ENCODE results near the gene MRPL4. TPM values are rescaled to one million over a fixed set of nuclear protein-coding genes. Genes with fewer than 3 reads are reported as not detected.
"Not testable (repeated sequence)": the region's sequence is repeated elsewhere in the genome, so short reads cannot be mapped to it uniquely, and the experiment has no call there.

The MRPL4 gene
- total RNA-seq, 1 experiment from 2014 or later, result 218 TPM

DNA sequence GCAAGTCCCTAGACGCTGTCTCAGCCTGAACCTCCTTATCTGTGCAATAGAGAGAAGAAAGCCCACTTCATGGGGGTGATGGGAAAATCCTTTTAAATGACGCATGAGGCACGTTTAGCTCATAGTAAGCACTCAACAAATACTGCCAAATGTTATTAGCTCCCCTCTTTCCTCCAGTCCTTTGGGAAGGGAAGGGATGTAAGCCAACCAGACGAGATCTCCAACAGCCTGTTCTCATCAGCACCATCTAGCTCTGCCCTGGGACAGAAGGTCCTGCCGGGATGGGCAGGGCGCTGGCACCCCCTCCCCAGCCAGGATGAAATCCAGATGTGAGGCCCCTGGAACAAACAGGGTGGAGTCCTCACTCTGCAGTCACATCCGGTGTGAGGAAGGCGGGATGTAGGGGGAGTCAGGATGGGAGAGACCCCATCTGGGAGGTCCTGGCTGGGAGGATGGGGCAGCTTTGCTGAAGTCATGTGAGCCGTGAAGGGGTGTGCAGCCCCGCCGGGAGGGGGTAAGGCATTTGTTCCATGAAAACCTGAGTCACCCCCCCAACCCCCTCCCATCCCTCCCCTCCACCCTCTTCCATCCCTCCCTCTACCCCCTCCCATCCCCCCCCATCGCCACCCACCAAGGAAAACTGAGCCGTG, 25.5 kb upstream of the MRPL4 start:
- Histone ChIP-seq H3K4me3 (no peak overlapping the region), H3K9me3 (no peaks in the 10 kb centered on the region), H3K27me3 (no peaks in the 10 kb centered on the region), H3K36me3 (peaks cover 7% of the 10 kb centered on the region)
- no peak for DNase-seq

DNA sequence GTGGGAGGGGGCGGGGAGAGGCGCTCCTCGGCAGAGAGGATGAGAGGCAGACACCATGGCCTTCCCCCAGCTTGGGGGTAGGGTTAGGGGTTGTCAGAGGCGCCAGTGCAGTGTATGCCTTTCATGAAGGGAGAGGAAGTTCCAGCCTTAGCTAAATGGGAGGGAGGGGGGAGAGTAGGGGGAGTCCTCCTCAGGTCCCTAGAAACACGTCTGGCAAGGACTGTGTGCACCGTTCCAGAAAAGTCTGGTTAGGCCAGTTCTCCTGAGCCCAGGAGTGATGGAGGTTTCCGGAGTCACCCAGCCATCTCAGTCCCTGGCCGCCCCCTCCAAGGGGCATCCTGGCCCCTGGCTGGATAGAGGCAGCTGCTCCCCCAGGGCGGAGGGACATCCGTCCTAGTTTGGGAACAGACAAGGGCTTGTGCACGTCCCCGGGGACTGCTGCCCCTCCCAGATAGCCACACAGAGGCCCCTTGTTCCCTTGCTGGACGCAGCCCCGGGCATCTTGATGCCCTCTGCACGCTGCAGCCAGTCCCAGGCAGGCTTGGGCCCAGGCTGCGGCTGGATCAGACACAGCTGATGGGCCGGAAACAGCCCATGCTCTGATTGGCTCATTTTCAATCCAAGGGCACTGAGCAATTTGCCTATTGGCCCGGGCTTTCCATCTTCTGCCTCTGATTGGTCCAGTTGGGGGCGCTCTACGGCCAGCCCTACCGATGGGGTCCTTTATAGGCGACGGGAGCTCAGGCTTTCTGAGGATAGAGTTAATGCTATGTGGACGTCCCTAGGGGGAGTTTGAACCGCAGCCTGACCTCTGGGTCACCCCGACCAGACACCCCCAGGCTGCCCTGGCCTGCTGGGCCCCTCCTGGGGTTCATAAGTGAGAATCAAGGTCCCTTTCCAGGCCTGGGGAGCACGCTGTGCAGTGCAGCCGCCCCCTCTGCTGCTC, 24.7 kb upstream of the MRPL4 start:
- DNase-seq, result no peak
- no peak overlapping the region for H3K4me3 ChIP-seq
- peaks cover 7% of the 10 kb centered on the region for H3K36me3 ChIP-seq
- no peaks in the 10 kb centered on the region for H3K27me3 ChIP-seq
- no peaks in the 10 kb centered on the region for H3K9me3 ChIP-seq

DNA sequence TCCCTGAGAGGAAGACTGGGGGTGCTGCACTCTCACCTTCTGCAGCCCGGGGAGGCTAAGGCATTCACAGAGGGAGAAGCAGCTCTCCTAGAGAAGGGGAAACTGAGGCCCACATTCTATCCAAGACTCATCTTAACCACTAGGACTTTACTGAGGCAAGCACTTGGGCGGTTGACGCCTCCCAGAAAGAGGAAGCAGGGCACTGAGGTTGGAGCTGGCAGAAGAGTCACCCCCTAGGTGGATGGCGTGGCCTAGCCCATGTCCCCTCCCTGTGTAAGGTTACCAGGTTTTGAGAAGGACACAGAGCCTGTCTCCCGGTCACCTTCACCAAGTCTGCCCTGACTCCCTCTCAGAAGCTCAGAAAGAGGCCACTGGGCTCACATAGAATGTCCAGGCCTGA, 23.6 kb upstream of the MRPL4 start:
- H3K27me3 ChIP-seq, result no peaks in the 10 kb centered on the region
- peaks cover 7% of the 10 kb centered on the region for H3K36me3 ChIP-seq
- no peak for DNase-seq
- H3K4me3 ChIP-seq, result no peak overlapping the region
- H3K9me3 ChIP-seq, result no peaks in the 10 kb centered on the region

DNA sequence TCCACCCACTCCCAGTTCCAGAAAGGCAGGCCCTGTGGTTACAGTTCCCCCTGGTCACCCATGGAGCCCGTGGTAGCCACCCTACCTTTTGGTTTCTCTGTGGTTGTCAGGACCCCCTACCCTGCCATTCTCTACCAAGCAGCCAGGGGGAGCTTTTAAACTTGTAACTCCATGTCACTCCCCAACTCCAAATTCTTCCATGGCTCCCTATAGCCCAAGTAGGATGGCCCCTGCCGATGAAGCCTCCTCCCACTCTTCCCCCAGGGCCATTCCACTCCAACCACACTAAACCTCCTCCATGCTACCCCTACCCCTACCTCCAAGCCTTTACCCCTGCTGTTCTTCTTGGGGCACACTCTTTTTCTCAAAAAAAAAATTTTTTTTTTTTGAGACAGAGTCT, 23.1 kb upstream of the MRPL4 start:
- peaks cover 5% of the 10 kb centered on the region; the same call in 1 of the 2 replicates for H3K36me3 ChIP-seq
- DNase-seq, result peak; percentile 65
- H3K4me3 ChIP-seq, result no peak overlapping the region

DNA sequence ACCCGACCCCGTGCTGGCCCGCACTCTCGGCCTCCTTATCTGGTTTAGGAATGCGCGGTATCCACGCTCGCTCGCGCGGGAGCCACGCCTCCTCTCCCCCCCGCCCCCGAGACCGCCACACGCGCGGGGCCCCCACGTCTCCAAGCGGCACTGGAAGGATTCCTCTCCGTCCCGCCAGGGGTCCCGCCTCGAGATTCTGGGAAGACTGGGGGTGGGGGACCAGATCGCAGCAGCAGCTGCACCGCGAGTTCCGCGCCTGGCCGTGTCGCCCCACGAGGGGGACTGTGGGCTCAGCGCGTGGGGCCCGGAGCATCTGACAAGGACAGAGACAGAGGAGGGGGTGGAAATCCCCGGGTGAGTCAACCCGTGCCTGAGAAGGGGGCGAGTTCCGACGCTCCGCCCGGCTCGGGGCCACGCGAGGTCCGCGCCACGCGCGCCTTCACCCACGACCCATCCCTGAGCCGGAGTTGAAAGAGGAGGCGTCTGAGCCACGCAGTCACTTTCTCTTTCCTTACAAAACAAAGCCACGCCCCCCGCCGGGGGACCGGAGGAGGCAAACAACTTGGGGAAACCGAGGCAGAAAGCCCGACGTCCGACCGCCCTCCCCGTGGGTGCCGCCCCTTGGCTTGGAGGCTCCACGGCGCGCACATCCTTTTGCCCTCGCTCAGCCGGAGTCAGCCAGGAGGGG, 21.7 kb upstream of the MRPL4 start:
- Histone ChIP-seq H3K27me3 (no peaks in the 10 kb centered on the region), H3K4me3 (peak overlapping the region; percentile 98), H3K36me3 (no peaks in the 10 kb centered on the region; the same call in 1 of the 2 replicates), H3K9me3 (no peaks in the 10 kb centered on the region)
- peak; percentile 43 for DNase-seq

More for the DNA sequence above, 23.1 kb upstream of the MRPL4 start:
- H3K27me3 ChIP-seq, result no peaks in the 10 kb centered on the region
- no peaks in the 10 kb centered on the region for H3K9me3 ChIP-seq

DNA sequence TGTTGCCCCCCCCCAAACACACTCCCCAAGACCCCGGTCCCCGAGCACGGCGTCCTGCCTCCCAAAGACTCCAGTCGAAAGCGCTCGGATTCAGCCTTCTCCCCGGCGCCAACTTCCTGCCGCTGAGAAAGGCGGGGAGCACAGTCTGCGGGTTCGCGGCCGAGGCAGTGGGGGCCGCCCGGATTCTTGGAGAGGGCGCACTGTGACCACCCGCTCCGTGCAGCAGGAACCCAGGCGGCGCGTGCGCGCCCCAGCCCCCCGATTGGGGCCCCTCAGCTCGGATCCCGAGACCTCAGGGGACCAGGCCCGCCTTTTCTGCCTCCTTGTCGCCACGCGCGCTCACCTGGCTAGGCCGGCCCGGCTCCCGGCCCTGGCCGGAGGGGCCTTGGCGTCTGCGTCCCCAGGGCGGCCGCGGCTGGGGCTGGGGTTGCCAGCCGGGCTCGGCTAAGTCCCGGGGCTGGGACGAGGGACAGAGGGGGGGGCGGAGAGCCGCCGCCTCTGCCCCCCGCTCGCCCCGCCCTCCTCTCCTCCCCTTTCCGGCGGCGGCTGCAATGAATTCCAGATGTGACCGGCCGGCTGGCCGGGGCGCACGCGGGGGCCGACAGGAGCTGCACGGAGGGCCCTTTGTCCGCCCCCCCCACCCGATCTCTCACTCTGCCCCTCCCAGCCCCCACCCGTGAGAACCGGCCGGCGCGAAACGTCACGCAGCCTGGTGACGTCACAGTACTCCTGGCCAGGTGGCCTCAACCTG, 21.0 kb upstream of the MRPL4 start, which contains the start of gene S1PR2:
Gene S1PR2, minus strand, starts transcription at position 471 of the 751 bp plus-strand sequence. CDS start 6,426 bp downstream, outside the sequence.
- H3K9me3 ChIP-seq, result no peaks in the 10 kb centered on the region
- peak within 1 kb of the TSS; percentile 98 for H3K4me3 ChIP-seq
- no peaks in the 10 kb centered on the region; the same call in 1 of the 2 replicates for H3K36me3 ChIP-seq
- peak; percentile 89 for DNase-seq
- no peaks in the 10 kb centered on the region for H3K27me3 ChIP-seq

DNA sequence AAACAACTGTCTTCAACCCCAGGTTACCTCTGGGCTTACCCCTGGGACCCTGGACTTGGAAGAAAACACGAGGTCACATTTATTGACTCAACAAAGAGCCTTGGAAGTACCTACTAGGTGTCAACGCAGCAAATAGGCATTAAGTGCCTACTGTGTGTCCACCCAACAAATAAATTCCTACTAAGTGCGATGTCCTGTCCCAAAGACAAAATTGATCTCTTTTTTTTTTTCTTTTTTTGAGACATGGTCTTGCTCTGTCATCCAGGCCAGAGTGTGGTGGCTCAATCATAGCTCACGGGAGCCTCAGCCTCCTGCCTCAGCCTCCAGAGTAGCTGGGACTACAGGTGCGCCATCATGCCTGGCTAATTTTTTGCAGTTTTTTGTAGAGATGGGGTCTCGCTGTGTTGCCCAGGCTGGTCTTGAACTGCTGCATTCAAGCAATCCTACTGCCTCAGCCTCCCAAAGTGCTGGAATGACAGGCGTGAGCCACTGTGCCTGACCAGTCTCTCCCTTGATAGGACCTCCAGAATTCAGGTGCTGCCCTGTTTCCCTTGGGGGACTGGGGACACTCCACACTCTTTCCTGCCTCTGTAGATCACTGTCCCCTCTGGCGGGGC, 20.3 kb upstream of the MRPL4 start:
- H3K9me3 ChIP-seq, result no peaks in the 10 kb centered on the region

DNA sequence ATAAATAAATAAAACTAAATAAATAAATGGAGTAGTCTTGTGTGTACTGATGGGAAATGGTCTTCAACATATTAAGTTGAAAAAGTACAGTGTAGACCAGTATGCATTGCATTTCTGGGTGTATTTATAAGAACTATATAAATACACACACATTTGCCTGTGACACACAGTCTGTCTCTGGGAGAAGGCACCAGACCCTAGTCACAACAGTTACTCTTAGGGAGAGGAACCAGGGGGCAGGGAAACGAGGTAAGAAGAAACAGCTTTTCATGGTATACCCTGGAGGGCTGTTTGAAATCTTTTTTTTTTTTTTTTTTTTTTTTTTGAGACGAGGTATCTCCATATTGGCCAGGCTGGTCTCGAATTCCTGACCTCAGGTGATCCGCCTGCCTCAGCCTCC, 18.1 kb upstream of the MRPL4 start:
- no peak overlapping the region for H3K4me3 ChIP-seq
- no peaks in the 10 kb centered on the region for H3K36me3 ChIP-seq
- H3K9me3 ChIP-seq, result no peaks in the 10 kb centered on the region
- no peak for DNase-seq
- no peaks in the 10 kb centered on the region for H3K27me3 ChIP-seq

More for the DNA sequence above, 20.3 kb upstream of the MRPL4 start:
- Histone ChIP-seq H3K36me3 (no peaks in the 10 kb centered on the region; the same call in 1 of the 2 replicates), H3K4me3 (peak overlapping the region; percentile 98), H3K27me3 (no peaks in the 10 kb centered on the region)
- no peak for DNase-seq

DNA sequence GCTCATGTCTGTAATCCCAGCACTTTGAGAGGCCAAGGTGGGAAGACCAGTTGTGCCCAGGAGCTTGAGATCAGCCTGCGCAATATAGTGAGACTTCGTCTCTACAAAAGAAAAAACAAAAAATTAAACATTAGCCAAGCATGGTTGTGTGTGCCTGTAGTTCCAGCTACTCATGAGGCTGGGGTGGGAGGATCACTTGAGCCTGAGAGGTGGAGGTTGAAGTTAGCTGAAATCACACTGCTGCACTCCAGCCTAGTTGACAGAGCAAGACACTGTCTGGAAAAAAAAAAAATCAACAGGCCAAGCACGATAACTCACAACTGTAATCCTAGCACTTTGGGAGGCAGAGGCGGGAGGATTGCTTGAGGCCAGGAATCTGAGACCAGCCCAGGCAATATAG, 17.0 kb upstream of the MRPL4 start:
- Histone ChIP-seq H3K27me3 (no peaks in the 10 kb centered on the region), H3K36me3 (no peaks in the 10 kb centered on the region), H3K9me3 (no peaks in the 10 kb centered on the region), H3K4me3 (no peak overlapping the region)
- DNase-seq, result no peak

DNA sequence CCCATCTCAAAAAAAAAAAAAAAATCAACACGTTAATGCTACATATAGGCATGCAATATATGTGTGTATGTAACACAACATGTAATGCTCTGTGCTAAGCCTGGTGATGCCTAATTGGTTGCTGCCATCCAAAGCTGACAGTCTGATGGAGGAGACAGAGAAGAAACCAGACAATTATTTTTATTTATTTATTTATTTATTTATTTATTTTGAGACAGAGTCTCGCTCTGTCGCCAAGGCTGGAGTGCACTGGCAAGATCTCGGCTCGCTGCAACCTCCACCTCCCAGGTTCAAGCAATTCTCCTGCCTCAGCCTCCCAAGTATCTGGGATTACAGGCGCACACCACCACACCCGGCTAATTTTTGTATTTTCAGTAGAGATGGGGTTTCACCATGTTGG, 16.6 kb upstream of the MRPL4 start:
- not testable (repeated sequence) for H3K9me3 ChIP-seq, DNase-seq, H3K4me3 ChIP-seq, H3K27me3 ChIP-seq, H3K36me3 ChIP-seq

DNA sequence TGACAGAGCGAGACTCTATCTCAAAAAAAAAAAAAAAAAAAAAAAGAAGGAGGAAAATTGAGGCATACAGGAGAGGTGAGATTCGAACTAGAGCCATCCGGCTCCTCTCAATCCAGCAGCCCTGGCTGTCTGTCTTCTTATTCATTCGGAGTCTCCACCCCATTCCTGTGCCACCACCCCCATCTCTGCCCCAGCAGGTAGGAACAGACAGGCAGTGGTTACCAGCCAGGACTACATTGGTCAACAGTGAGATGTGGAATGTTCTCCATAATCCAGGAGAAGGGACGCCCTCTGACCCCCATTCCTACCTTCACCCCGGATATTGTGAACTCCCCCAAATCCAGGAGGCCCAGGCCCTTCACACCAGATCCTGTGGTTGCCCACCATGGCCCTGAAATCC, 14.3 kb upstream of the MRPL4 start:
- no peaks in the 10 kb centered on the region for H3K36me3 ChIP-seq
- no peaks in the 10 kb centered on the region for H3K27me3 ChIP-seq

DNA sequence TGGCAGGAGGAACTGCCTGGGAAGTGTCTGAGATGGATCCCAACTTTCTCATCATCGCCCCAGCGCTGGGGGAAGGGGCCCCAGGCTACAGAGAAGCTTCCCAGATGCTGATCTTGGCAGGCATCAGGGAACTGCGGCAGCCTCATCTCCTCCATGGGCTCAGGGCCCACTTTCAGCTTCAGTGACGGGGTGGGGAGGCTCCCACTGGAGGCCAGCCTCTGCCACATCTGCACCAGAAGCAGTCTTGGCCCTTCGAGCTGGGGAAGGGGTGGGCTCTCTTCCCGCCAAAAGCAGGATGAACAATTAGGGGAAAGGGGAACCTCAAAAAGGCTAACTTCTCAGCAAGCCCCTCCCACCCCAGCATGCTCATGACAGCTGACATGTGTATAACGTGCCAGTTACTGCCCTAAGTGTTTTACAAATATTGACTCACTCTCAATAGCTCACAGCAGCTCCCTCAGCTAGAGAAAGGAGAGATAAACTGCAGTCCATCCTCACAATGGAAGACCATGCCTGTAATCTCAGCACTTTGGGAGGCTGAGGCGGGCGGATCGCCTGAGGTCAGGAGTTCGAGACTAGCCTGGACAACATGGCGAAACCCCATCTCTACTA, 13.7 kb upstream of the MRPL4 start:
- Histone ChIP-seq H3K27me3 (no peaks in the 10 kb centered on the region), H3K36me3 (no peaks in the 10 kb centered on the region), H3K4me3 (no peak overlapping the region), H3K9me3 (no peaks in the 10 kb centered on the region)
- peak; percentile 99 for DNase-seq

More for the DNA sequence above, 14.3 kb upstream of the MRPL4 start:
- no peak overlapping the region for H3K4me3 ChIP-seq
- DNase-seq, result peak; percentile 74
- H3K9me3 ChIP-seq, result no peaks in the 10 kb centered on the region

DNA sequence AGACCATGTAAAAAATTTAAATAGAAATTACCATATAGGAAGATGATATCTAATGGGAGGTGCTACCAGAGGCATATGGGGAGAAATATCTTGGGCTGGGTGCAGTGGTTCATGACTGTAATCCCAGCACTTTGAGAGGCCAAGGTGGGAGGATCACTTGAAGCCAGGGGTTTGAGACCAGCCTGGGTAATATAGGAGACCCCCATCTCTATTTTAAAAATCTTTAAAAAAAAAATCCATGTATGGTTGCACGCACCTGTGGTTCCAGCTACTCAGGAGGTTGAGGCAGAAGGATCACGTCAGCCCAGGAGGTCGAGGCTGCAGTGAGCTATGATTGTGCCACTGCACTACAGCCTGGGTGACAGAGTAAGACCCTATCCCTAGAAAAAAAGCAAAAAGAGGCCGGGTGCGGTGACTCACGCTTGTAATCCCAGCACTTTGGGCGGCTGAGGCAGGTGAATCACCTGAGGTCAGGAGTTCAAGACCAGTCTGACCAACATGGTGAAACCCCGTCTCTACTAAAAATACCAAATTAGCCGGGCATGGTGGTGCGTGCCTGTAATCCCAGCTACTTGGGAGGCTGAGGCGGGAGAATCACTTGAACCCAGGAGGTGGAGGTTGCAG, 10.1 kb upstream of the MRPL4 start:
- H3K36me3 ChIP-seq, H3K27me3 ChIP-seq, H3K4me3 ChIP-seq, H3K9me3 ChIP-seq: not testable (repeated sequence)
- peak; percentile 41 for DNase-seq

DNA sequence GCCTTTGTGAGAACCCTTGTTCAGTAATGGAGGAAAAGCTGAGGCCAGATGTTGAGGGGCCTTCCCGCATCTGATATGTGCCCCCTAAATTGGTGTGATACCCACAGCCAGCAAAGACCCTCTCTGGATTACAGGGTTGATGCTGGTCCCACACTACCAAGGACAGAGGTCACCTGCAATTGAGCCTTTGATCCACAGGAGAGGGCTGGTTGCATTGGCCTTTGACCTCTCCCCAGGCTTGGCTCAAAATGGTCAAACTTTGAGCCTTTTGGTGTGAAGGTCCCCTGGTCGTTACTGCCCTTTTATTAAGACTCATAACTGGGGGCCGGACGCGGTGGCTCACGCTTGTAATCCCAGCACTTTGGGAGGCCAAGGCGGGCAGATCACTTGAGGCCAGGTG, 8.4 kb upstream of the MRPL4 start:
- Histone ChIP-seq H3K36me3 (no peaks in the 10 kb centered on the region), H3K9me3 (no peaks in the 10 kb centered on the region), H3K27me3 (no peaks in the 10 kb centered on the region), H3K4me3 (no peak overlapping the region)
- no peak for DNase-seq

DNA sequence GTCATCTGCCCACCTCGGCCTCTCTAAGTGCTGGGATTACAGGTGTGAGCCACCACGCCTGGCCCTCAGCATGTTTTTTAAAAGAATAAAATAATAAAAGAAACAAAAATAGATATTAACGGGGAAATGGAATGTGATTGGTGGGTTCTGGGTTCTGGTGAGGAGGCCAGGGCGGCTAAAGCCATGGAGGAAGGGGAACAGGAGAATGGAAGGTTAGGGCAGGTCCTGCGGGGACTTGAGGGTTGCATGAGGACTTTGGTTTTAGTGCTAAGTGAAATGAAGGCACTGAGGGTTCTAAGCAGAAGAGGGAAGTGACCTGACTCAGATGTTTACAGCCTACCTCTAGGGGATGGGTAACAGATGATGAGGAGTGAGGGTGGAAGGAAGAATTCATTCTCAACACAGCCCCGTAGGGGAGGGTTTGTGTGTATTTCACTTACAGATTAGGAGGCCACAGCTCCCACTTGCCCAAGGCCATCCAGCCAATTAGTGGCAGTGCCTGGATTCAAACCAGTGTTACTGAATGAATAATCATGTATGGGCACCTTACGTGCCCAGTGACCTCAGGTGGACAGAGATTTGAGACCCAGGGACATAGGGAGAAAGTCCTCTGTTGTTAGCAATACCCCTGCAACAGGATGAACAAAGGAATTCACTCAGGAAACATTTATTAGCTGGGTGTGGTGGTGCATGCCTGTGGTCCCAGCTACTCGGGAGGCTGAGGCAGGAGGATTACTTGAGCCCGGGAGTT, 6.7 kb upstream of the MRPL4 start:
- H3K4me3 ChIP-seq, result no peak overlapping the region
- DNase-seq, result no peak
- no peaks in the 10 kb centered on the region for H3K36me3 ChIP-seq
- no peaks in the 10 kb centered on the region for H3K27me3 ChIP-seq
- no peaks in the 10 kb centered on the region for H3K9me3 ChIP-seq
